Activated CD4-positive, alpha-beta T cell treated with anti-CD3 and anti-CD28 coated beads, Interleukin-2, amount 10 ng/mL, durations not matched to agents 7 days and 5 days (primary cell): ENCODE measurements around the gene HSH2D. TPM values are rescaled to one million over a fixed set of nuclear protein-coding genes. Genes with fewer than 3 reads are reported as not detected.

ENCODE experiments used
- CTCF ChIA-PET: fragments of 350-600 bp; sonication (Branson Sonifier 250); formaldehyde crosslinking; loops from one replicate; lab custom pipeline; 2021; ENCODE audit warnings: antibody characterized with exemption; lab: Charles Lee
- POLR2A ChIA-PET: fragments of 350-600 bp; sonication (Branson Sonifier 250); formaldehyde crosslinking; loops from one replicate; lab custom pipeline; 2021; ENCODE audit warnings: antibody characterized with exemption; lab: Charles Lee
- DNase-seq: peaks from one replicate; pipeline ENCODE4 v3.0.0-alpha.2; 2020
- H3K27ac Mint-ChIP-seq: one replicate; pipeline ENCODE4 v1.8.0; 2021; ENCODE audit warnings: mild to moderate bottlenecking, moderate library complexity, mixed read lengths
- H3K27me3 Mint-ChIP-seq: one replicate; pipeline ENCODE4 v1.8.0; 2021; ENCODE audit warnings: mixed read lengths
- H3K36me3 Mint-ChIP-seq: one replicate; pipeline ENCODE4 v1.8.0; 2021; ENCODE audit warnings: low read depth, mixed read lengths
- H3K4me1 Mint-ChIP-seq: one replicate; pipeline ENCODE4 v1.8.0; 2021; ENCODE audit warnings: mixed read lengths
- H3K4me3 Mint-ChIP-seq: one replicate; pipeline ENCODE4 v1.8.0; 2021; ENCODE audit warnings: mild to moderate bottlenecking, moderate library complexity, mixed read lengths
- H3K9me3 Mint-ChIP-seq: one replicate; pipeline ENCODE4 v1.8.0; 2021; ENCODE audit warnings: mixed read lengths
- total RNA-seq, 2 experiments: library from RNA; stranded (reverse); gene quantifications; one replicate each; pipeline ENCODE4 v1.2.3, GENCODE V29; 2021

HSH2D gene
- total RNA-seq, 2 experiments from 2014 or later: 70.7 to 76.9 TPM

- POLR2A ChIA-PET: no interaction called here
- Mint-ChIP-seq H3K4me3 (peak overlapping the region; percentile 25), H3K27ac (peak overlapping the region; percentile 98), H3K9me3 (no peaks in the 10 kb centered on the region), H3K4me1 (peaks cover 57% of the 10 kb centered on the region), H3K36me3 (peaks cover 16% of the 10 kb centered on the region), H3K27me3 (no peaks in the 10 kb centered on the region)
- CTCF ChIA-PET: interaction anchor here (0.8 to 2.7 kb wide), 5 partner anchors 8 to 177 kb away, joined by 3 to 10 read pairs (median 3); no protein-coding TSS in a partner anchor
- no peak for DNase-seq
These were observed 1.4 kb upstream of the HSH2D start for GRCh38 chr19:16142032-16142580.

GRCh38 chr19:16144216-16144581, 714 bp downstream of the HSH2D start:
- Mint-ChIP-seq H3K36me3 (peaks cover 26% of the 10 kb centered on the region), H3K9me3 (no peaks in the 10 kb centered on the region), H3K27me3 (no peaks in the 10 kb centered on the region), H3K4me3 (peak overlapping the region; percentile 92), H3K4me1 (peaks cover 66% of the 10 kb centered on the region), H3K27ac (peak overlapping the region; percentile 98)
- ChIA-PET CTCF (interaction anchor here (0.9 to 2.7 kb wide), 10 partner anchors 11 to 102 kb away, joined by 3 to 10 read pairs (median 3); partner anchors contain the start of gene TPM4), POLR2A (interaction anchor here (0.5 to 1.7 kb wide), 4 partner anchors 33 to 199 kb away, joined by 3 to 6 read pairs (median 4); partner anchors contain the start of genes FAM32A and TPM4)
- no peak for DNase-seq

- ChIA-PET CTCF (interaction anchor here (0.6 to 2.1 kb wide), 5 partner anchors 11 to 510 kb away, joined by 3 to 9 read pairs (median 3); partner anchors contain the start of genes RAB8A and TPM4), POLR2A (no interaction called here)
- peak overlapping the region; percentile 84 for H3K27ac Mint-ChIP-seq
- DNase-seq: no peak
- H3K4me3 Mint-ChIP-seq: peak overlapping the region; percentile 92
- no peaks in the 10 kb centered on the region for H3K9me3 Mint-ChIP-seq
- H3K27me3 Mint-ChIP-seq: no peaks in the 10 kb centered on the region
- H3K4me1 Mint-ChIP-seq: peaks cover 57% of the 10 kb centered on the region
- H3K36me3 Mint-ChIP-seq: peaks cover 36% of the 10 kb centered on the region
These were observed 2.6 kb downstream of the HSH2D start for GRCh38 chr19:16146112-16146511.

GRCh38 chr19:16148443-16149229, 5.2 kb downstream of the HSH2D start:
- Mint-ChIP-seq H3K9me3 (no peaks in the 10 kb centered on the region), H3K27ac (peak overlapping the region; percentile 68), H3K27me3 (no peaks in the 10 kb centered on the region), H3K4me1 (peaks cover 38% of the 10 kb centered on the region), H3K36me3 (peaks cover 52% of the 10 kb centered on the region), H3K4me3 (no peak overlapping the region)
- POLR2A ChIA-PET: no interaction called here
- CTCF ChIA-PET: interaction anchor here (0.6 to 2.6 kb wide), 4 partner anchors 22 to 791 kb away, joined by 3 to 8 read pairs (median 4); no protein-coding TSS in a partner anchor
- no peak for DNase-seq

- Mint-ChIP-seq H3K4me1 (peaks cover 27% of the 10 kb centered on the region), H3K4me3 (no peak overlapping the region), H3K36me3 (peaks cover 74% of the 10 kb centered on the region), H3K9me3 (no peaks in the 10 kb centered on the region), H3K27me3 (no peaks in the 10 kb centered on the region), H3K27ac (no peak overlapping the region)
- ChIA-PET POLR2A (no interaction called here), CTCF (interaction anchor here (1.0 to 1.9 kb wide), 4 partner anchors 8 to 59 kb away, joined by 3 to 8 read pairs (median 4); no protein-coding TSS in a partner anchor)
- peak; percentile 22 for DNase-seq
These were observed 10.3 kb downstream of the HSH2D start for GRCh38 chr19:16153582-16154336.

- POLR2A ChIA-PET: no interaction called here
These were observed 11.1 kb downstream of the HSH2D start for GRCh38 chr19:16154557-16154956.

GRCh38 chr19:16155128-16155527, 11.6 kb downstream of the HSH2D start:
- Mint-ChIP-seq H3K27me3 (no peaks in the 10 kb centered on the region), H3K36me3 (peaks cover 63% of the 10 kb centered on the region), H3K9me3 (no peaks in the 10 kb centered on the region), H3K27ac (no peak overlapping the region), H3K4me1 (peaks cover 17% of the 10 kb centered on the region), H3K4me3 (no peak overlapping the region)
- ChIA-PET POLR2A (no interaction called here), CTCF (interaction anchor here (0.6 to 1.2 kb wide), 3 partner anchors 15 to 785 kb away, joined by 3 to 5 read pairs (median 3); no protein-coding TSS in a partner anchor)
- no peak for DNase-seq

More at GRCh38 chr19:16154557-16154956, 11.1 kb downstream of the HSH2D start:
- no peak overlapping the region for H3K4me3 Mint-ChIP-seq
- CTCF ChIA-PET: interaction anchor here (1.2 to 1.5 kb wide), 2 partner anchors 15 to 60 kb away, joined by 3 to 4 read pairs; no protein-coding TSS in a partner anchor
- H3K36me3 Mint-ChIP-seq: peaks cover 66% of the 10 kb centered on the region
- H3K9me3 Mint-ChIP-seq: no peaks in the 10 kb centered on the region
- no peaks in the 10 kb centered on the region for H3K27me3 Mint-ChIP-seq
- DNase-seq: no peak
- H3K27ac Mint-ChIP-seq: no peak overlapping the region
- H3K4me1 Mint-ChIP-seq: peaks cover 19% of the 10 kb centered on the region

DNA sequence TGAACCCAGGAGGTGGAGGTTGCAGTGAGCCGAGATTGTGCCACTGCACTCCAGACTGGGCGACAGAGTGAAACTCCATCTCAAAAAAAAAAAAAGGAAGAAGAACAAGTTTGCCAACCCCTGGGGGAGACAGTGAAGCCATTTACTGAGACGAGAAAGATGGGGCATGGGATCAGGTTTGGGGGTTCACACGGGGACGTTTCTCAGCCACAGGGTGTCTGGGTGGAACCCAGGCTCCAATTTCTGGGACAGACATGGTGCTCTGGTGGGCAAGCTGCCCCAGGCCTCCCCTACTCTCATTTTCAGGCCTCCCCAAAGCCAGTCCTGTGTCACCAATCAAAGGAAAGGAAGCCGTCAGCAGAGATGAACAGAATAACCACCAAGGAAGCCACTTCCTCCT, 13.4 kb downstream of the HSH2D start:
- Mint-ChIP-seq H3K36me3 (peaks cover 55% of the 10 kb centered on the region), H3K27ac (peak overlapping the region; percentile 50), H3K27me3 (no peaks in the 10 kb centered on the region), H3K4me1 (peaks cover 33% of the 10 kb centered on the region), H3K4me3 (no peak overlapping the region), H3K9me3 (no peaks in the 10 kb centered on the region)
- POLR2A ChIA-PET: interaction anchor here (0.7 to 0.8 kb wide), 2 partner anchors 45 to 796 kb away, joined by 3 to 5 read pairs; no protein-coding TSS in a partner anchor
- DNase-seq: no peak
- CTCF ChIA-PET: interaction anchor here (0.7 to 2.1 kb wide), 2 partner anchors 10 to 1158 kb away, joined by 3 to 8 read pairs; no protein-coding TSS in a partner anchor

DNA sequence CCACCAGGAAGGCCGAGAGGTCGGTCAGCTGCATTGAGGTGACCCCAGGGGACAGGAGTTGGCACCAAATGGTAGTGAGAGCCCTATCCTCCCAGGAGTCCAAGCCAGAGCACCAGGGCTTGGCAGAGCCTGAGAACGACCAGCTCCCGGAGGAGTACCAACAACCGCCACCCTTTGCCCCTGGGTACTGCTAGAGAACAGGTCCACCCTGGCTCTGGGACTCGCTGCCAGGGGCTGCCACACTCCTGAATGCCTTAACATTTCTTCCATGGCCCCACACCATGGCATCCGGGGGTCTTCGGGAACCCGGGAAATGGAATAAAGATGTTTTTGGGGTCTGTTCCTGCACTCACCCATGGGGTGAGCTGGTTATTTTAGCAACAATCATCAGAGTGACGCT, 14.1 kb downstream of the HSH2D start:
- no peak overlapping the region for H3K4me3 Mint-ChIP-seq
- CTCF ChIA-PET: interaction anchor here (2.1 kb wide), 1 partner anchor 11 kb away, joined by 8 read pairs; no protein-coding TSS in a partner anchor
- H3K27ac Mint-ChIP-seq: no peak overlapping the region
- no peak for DNase-seq
- H3K36me3 Mint-ChIP-seq: peaks cover 51% of the 10 kb centered on the region
- H3K9me3 Mint-ChIP-seq: no peaks in the 10 kb centered on the region
- H3K4me1 Mint-ChIP-seq: peaks cover 34% of the 10 kb centered on the region
- no peaks in the 10 kb centered on the region for H3K27me3 Mint-ChIP-seq
- POLR2A ChIA-PET: no interaction called here

DNA sequence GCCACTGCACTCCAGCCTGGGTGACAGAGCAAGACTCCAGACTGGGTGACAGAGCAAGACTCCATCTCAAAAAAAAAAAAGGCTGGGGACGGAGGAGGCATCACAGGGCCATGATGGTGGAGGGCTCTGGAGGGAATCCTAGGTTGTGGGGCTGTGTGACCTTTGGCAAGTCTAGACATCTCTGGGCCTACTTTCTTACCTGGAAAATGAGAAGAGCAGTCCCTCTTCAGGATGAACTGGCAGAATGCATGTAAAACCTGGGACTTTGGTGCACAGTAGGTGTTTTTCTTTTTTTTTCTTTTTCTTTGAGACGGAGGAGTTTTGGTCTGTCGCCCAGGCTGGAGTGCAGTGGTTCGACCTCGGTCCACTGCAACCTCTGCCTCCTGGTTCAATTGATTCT, 16.2 kb downstream of the HSH2D start:
- POLR2A ChIA-PET: interaction anchor here (0.7 kb wide), 1 partner anchor 68 kb away, joined by 4 read pairs; no protein-coding TSS in a partner anchor
- no peaks in the 10 kb centered on the region for H3K9me3 Mint-ChIP-seq
- CTCF ChIA-PET: interaction anchor here (1.1 kb wide), 1 partner anchor 25 kb away, joined by 3 read pairs; the partner anchor contains the start of gene FAM32A
- H3K27ac Mint-ChIP-seq: peak overlapping the region; percentile 19
- no peak for DNase-seq
- no peak overlapping the region for H3K4me3 Mint-ChIP-seq
- peaks cover 29% of the 10 kb centered on the region for H3K4me1 Mint-ChIP-seq
- H3K27me3 Mint-ChIP-seq: no peaks in the 10 kb centered on the region
- peaks cover 31% of the 10 kb centered on the region for H3K36me3 Mint-ChIP-seq

DNA sequence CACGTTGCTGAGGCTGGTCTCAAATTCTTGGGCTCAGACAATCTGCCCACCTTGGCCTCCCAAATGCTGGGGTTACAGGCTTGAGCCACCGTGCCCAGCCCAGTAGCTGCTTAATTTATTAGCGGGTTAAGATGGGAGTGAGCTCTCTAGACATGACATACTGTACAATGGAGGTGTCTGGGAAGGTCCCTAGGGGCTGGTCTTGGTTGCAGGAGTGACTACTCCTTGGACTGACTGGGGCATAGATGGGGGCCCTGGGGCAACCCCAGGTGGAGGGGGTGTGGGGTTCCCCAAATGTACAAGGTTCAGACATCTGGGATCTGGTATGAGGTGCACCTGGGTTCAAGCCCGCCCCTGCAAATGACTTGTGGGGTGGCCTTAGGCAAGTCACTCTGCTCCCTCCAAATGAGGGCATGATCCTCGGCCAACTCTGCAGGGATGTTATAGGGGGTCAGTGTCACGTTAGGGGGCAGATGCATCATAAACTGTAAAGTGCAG, 17.0 kb downstream of the HSH2D start:
- no peak for DNase-seq
- H3K9me3 Mint-ChIP-seq: no peaks in the 10 kb centered on the region
- ChIA-PET CTCF (interaction anchor here (1.1 kb wide), 1 partner anchor 24 kb away, joined by 3 read pairs; the partner anchor contains the start of gene FAM32A), POLR2A (interaction anchor here (0.7 kb wide), 1 partner anchor 43 kb away, joined by 3 read pairs; no protein-coding TSS in a partner anchor)
- H3K36me3 Mint-ChIP-seq: peaks cover 23% of the 10 kb centered on the region
- no peak overlapping the region for H3K4me3 Mint-ChIP-seq
- H3K27me3 Mint-ChIP-seq: no peaks in the 10 kb centered on the region
- peaks cover 21% of the 10 kb centered on the region for H3K4me1 Mint-ChIP-seq
- no peak overlapping the region for H3K27ac Mint-ChIP-seq
